GM10248 (cell line): ENCODE measurements around the gene ZMIZ1.

Experiments used
- CTCF ChIA-PET: fragments of 300-600 bp; sonication (Branson Sonifier 250); formaldehyde crosslinking; extraction: SDS; loops from one replicate; lab custom pipeline; 2021; ENCODE audit warnings: antibody characterized with exemption; lab: Yijun Ruan, JAX
- POLR2A ChIA-PET: fragments of 350-650 bp; sonication (Branson Sonifier 250); formaldehyde crosslinking; extraction: SDS; loops from one replicate; lab custom pipeline; 2020; ENCODE audit warnings: antibody characterized with exemption; lab: Yijun Ruan, JAX
- DNase-seq: peaks from one replicate; pipeline ENCODE4 v3.0.0; 2012; ENCODE audit errors: extremely low spot score
- TF ChIP-seq, protein P1 (sequence below): IDR thresholded peaks from 2 replicates; pipeline ENCODE4 v1.5.1; 2012; ENCODE audit warnings: mild to moderate bottlenecking, low read depth; ENCODE audit errors: extremely low read depth, missing control alignments, control extremely low read depth

Gene ZMIZ1

DNA sequence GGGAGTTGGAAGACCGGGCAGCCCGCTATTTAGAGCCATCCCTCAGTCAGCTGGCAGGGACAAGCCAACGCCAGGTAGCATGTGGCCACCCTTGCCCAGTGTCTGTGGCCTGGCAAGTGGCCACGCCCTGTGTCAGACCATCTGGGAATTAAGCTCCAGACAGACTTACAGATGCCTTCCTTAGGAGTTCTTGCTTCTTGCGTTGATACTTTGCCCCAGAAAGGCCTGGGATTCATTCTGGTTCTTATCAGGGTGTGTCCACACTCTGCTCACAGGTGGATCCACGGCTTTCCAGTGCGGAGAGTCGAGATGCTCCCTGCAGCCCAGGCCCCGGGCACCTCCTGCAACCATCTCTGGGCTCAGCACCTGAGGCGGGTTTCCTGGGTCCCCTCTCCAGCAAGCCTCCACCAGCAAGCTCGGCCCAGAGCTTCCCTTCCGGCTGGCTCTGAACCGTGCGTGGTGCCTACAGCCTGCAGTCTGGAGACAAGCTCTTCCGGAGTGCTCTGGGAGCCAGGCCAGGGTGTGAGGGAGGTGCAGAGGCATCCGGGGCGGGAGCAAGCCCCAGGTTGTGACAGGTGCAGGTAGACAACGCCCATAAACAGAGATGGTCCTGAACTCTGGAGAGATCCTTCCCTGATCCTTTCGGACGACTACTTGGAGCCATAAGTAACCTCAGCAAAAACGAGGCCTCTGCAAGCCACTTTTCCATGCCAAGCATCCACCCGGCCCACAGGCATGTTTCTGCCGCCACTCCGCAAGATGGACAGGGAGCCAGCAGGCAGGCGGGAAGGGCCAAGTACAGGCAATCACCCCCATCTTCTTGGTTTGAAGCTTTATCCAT, 246.2 kb downstream of the ZMIZ1 start:
- CTCF ChIA-PET: interaction anchor here (0.7 to 1.4 kb wide), 4 partner anchors 22 to 59 kb away, joined by 3 to 4 read pairs (median 4); no protein-coding TSS in a partner anchor
- no peak for DNase-seq
- TF ChIP-seq, protein P1, sequence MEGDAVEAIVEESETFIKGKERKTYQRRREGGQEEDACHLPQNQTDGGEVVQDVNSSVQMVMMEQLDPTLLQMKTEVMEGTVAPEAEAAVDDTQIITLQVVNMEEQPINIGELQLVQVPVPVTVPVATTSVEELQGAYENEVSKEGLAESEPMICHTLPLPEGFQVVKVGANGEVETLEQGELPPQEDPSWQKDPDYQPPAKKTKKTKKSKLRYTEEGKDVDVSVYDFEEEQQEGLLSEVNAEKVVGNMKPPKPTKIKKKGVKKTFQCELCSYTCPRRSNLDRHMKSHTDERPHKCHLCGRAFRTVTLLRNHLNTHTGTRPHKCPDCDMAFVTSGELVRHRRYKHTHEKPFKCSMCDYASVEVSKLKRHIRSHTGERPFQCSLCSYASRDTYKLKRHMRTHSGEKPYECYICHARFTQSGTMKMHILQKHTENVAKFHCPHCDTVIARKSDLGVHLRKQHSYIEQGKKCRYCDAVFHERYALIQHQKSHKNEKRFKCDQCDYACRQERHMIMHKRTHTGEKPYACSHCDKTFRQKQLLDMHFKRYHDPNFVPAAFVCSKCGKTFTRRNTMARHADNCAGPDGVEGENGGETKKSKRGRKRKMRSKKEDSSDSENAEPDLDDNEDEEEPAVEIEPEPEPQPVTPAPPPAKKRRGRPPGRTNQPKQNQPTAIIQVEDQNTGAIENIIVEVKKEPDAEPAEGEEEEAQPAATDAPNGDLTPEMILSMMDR: no peak
- POLR2A ChIA-PET: no interaction called here

DNA sequence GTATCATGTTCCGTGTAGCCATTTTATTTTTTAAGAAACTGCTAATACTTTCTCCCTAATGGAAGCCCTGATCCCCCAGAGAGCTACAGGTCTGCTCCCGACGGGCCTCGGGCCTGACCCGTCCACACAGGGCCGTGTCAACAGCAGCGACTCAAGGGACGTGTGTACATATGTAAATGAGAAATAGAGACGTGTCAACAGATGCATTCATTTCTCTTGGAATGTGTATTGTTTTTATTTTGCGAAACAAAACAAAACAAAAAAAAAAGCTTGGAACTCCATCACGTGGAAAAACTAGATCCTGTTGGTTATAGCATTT, 246.8 kb downstream of the ZMIZ1 start:
- CTCF ChIA-PET: interaction anchor here (1.1 to 1.4 kb wide), 4 partner anchors 31 to 59 kb away, joined by 3 to 4 read pairs (median 4); no protein-coding TSS in a partner anchor
- POLR2A ChIA-PET: no interaction called here
- no peak for DNase-seq
- TF ChIP-seq, protein P1: no peak

DNA sequence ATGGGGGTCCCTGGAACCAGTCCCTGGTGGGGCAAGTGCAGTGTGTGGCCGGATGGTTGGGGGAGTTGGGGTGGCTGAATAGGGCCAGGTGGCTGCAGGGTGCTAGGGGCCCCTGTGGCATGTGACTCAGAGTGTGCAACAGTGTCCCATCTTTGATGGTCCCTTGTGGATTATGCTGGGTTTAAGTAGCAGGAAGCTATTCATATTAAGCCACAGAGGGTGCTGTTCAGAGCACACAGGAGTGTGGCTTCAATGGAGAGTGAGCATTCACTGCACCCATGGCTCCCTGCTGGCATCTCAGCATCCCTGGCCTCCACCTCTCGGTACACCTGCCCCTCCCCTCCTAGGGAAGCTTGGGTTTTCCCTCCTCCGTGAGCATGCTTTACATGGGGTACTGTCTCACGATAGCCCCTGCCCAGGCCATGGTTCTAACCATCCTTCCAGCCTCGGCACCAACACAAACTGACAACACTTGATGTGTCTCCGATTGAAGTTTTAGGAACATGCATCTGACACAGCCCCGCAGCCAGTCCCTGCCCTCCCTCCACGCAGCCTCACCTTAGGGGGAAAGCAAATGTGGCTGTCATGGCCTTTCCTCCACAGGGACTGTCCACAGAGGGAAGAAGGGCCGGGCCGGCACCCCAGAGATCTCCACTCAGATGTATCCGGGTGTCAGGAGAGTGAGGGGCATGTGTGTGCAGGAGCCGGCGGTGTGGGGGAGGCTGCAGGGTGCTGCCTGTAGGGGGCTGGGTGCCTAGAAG, 248.1 kb downstream of the ZMIZ1 start:
- ChIA-PET POLR2A (interaction anchor here (0.6 kb wide), 1 partner anchor 41 kb away, joined by 3 read pairs; no protein-coding TSS in a partner anchor), CTCF (interaction anchor here (0.8 to 1.3 kb wide), 5 partner anchors 29 to 61 kb away, joined by 3 to 5 read pairs (median 4); no protein-coding TSS in a partner anchor)
- DNase-seq: peak; percentile 62

DNA sequence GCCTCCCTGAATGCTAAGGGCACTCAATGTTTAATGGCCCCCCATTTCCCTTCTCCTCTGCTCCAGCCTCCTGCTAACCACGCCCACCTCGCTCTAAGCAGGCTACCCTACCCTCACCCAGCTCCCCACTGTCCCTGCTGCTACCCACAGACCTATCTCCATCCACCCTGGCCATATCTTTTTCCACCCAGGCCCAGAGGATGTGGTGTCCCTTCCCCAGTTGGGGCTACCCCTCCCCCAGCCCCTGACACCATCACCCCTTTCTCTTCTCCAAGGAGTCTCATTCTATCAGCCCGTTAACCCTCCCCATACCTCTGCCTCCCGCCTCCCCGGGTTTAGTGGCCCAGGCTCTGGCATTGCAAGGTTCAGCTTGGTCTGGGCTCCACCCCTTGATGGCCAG, 249.6 kb downstream of the ZMIZ1 start:
- TF ChIP-seq, protein P1: no peak
- DNase-seq: no peak
- ChIA-PET CTCF (interaction anchor here (1.0 to 1.6 kb wide), 4 partner anchors 18 to 30 kb away, joined by 3 to 4 read pairs (median 3); no protein-coding TSS in a partner anchor), POLR2A (no interaction called here)

More for the DNA sequence above, 248.1 kb downstream of the ZMIZ1 start:
- TF ChIP-seq, protein P1: peak; percentile 2

DNA sequence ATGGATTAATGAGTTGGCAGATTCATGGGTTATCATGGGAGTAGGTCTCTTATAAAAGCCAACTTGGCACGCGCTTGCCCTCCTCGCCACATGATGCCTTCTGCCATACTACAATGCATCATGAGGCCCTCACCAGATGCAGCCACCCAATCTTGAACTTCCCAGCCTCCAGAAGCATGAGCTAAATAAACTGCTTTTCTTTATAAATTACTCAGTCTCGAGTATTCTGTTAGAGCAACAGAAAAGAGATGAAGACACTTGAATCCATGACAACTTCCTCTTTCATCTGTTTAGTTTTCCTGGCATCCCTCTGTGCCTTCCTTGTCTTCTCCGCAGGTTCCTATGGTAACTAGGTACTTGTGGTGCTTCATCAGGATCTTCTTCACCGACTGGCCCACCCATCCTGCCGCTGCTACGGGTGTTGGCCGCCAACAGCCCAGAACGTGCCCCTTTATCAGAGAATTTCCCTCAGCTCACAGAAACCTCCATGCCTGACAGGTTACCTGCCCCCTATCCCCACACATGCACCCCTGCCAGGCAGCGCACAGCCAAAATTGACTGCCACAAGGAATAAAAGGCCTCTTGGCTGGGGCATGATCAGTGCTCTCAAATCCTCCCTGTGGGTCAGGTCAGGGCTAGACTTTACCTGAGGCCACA, 250.5 kb downstream of the ZMIZ1 start:
- ChIA-PET POLR2A (no interaction called here), CTCF (interaction anchor here (1.0 to 1.6 kb wide), 2 partner anchors 25 to 29 kb away, joined by 3 to 4 read pairs; no protein-coding TSS in a partner anchor)
- TF ChIP-seq, protein P1: no peak
- DNase-seq: no peak

DNA sequence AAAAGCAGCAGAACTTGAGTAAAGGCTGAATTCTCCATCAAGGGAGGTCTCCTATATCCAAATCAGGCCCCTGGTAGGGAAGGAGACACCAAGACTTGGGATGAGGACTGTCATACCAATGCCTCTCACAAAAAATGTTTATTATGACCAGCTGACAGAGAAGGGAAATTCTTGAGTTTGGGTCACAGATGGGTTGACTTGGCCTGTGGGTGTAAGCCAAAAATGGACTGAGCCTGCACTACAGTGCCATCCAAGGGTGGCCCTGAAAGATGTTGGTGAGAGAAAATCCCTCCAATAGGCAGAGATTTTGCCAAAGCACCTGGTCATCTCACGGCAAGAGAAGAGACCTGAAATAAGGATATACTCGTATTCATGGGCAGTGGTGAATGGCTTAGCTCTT, 251.6 kb downstream of the ZMIZ1 start:
- no peak for DNase-seq
- POLR2A ChIA-PET: no interaction called here
- TF ChIP-seq, protein P1: no peak
- CTCF ChIA-PET: interaction anchor here (1.3 kb wide), 1 partner anchor 26 kb away, joined by 4 read pairs; no protein-coding TSS in a partner anchor
